ENCODE results near the gene TRPV4.
A peak's percentile ranks its signal among the peaks of the same experiment; 100 is the strongest.
"Not testable (repeated sequence)": the region's sequence is repeated elsewhere in the genome, so short reads cannot be mapped to it uniquely, and the experiment has no call there.

TRPV4 gene

GRCh38 chr12:109858764-109859163, 25.6 kb upstream of the TRPV4 start:
- peak; percentile 13 to 34 for DNase-seq

GRCh38 chr12:109857715-109858114, 24.5 kb upstream of the TRPV4 start:
- no peak for DNase-seq

- DNase-seq = no peak
Observed at GRCh38 chr12:109855377-109855776, 22.2 kb upstream of the TRPV4 start.

- not testable (repeated sequence) for DNase-seq
Observed at GRCh38 chr12:109850518-109850917, 17.3 kb upstream of the TRPV4 start.

GRCh38 chr12:109847142-109847735, 14.0 kb upstream of the TRPV4 start:
- no peak for DNase-seq

- no peak for DNase-seq
Observed at GRCh38 chr12:109845824-109846205, 12.6 kb upstream of the TRPV4 start.

- peak; percentile 63 to 78 for DNase-seq
Observed at GRCh38 chr12:109844983-109845823, 12.0 kb upstream of the TRPV4 start.

- no peak for DNase-seq
Observed at GRCh38 chr12:109844091-109844490, 10.9 kb upstream of the TRPV4 start.

GRCh38 chr12:109842021-109842420, 8.8 kb upstream of the TRPV4 start:
- DNase-seq = no peak

- no peak for DNase-seq
Observed at GRCh38 chr12:109841356-109841755, 8.2 kb upstream of the TRPV4 start.

- DNase-seq = no peak
Observed at GRCh38 chr12:109840305-109841074, 7.3 kb upstream of the TRPV4 start.

GRCh38 chr12:109839444-109839843, 6.2 kb upstream of the TRPV4 start:
- DNase-seq = no peak

- DNase-seq = no peak
Observed at GRCh38 chr12:109836916-109837315, 3.7 kb upstream of the TRPV4 start.

GRCh38 chr12:109835827-109836226, 2.6 kb upstream of the TRPV4 start:
- DNase-seq = no peak

GRCh38 chr12:109832541-109833306, 474 bp downstream of the TRPV4 start:
- DNase-seq = no peak

GRCh38 chr12:109831929-109832328, 1.3 kb downstream of the TRPV4 start:
- DNase-seq = no peak

GRCh38 chr12:109831365-109831764, 1.8 kb downstream of the TRPV4 start:
- no peak for DNase-seq

GRCh38 chr12:109830718-109831117, 2.5 kb downstream of the TRPV4 start:
- DNase-seq = no peak

GRCh38 chr12:109830267-109830666, 2.9 kb downstream of the TRPV4 start:
- no peak for DNase-seq

GRCh38 chr12:109829667-109830066, 3.5 kb downstream of the TRPV4 start:
- DNase-seq = no peak

- no peak for DNase-seq
Observed at GRCh38 chr12:109828754-109829511, 4.3 kb downstream of the TRPV4 start.

Measured in Kasumi-1 (cell line).